CD8-positive, alpha-beta memory T cell (primary cell): ENCODE measurements around the gene TSSK2. TPM values are rescaled to one million over a fixed set of nuclear protein-coding genes. Genes with fewer than 3 reads are reported as not detected.

Experiments used
- CTCF ChIA-PET: fragments of 350-600 bp; sonication (Branson Sonifier 250); formaldehyde crosslinking; loops from one replicate; lab custom pipeline; 2021; ENCODE audit warnings: antibody characterized with exemption; lab: Charles Lee
- POLR2A ChIA-PET: fragments of 350-600 bp; sonication (Branson Sonifier 250); formaldehyde crosslinking; loops from one replicate; lab custom pipeline; 2021; ENCODE audit warnings: antibody characterized with exemption; lab: Charles Lee
- DNase-seq, 5 donors: peaks; one replicate each; pipeline versions ENCODE4 v3.0.0 to v3.0.0-alpha.2; 2020 to 2022; ENCODE audit warnings: mixed read lengths in 1 of 5
- H3K27ac ChIP-seq: one replicate; pipeline ENCODE4 v1.7.0; 2013; ENCODE audit warnings: low read depth, mild to moderate bottlenecking, low read length, moderate library complexity
- H3K27me3 ChIP-seq: 2 replicates; pipeline ENCODE4 v1.7.0; 2013; ENCODE audit warnings: low read length, mild to moderate bottlenecking; ENCODE audit not compliant: insufficient read depth, poor library complexity, severe bottlenecking
- H3K36me3 ChIP-seq: 2 replicates; pipeline ENCODE4 v1.7.0; 2013; ENCODE audit warnings: mild to moderate bottlenecking, low read length, moderate library complexity; ENCODE audit not compliant: insufficient read depth
- H3K4me1 ChIP-seq: 2 replicates; pipeline ENCODE4 v1.7.0; 2013; ENCODE audit warnings: mild to moderate bottlenecking, low read length, moderate library complexity; ENCODE audit not compliant: insufficient read depth
- H3K4me3 ChIP-seq: 2 replicates; pipeline ENCODE4 v1.7.0; 2013; ENCODE audit warnings: mild to moderate bottlenecking, low read length
- H3K9me3 ChIP-seq: 2 replicates; pipeline ENCODE4 v1.7.0; 2013; ENCODE audit warnings: mild to moderate bottlenecking, low read length
- H3K27ac Mint-ChIP-seq, 8 donors: one replicate each; pipeline ENCODE4 v1.8.0; 2020 to 2021; ENCODE audit warnings: mixed read lengths in 8 of 8, mild to moderate bottlenecking in 6 of 8, inconsistent platforms in 3 of 8, moderate library complexity in 3 of 8
- H3K27me3 Mint-ChIP-seq, 2 donors: one replicate each; pipeline ENCODE4 v1.8.0; 2020 to 2021; ENCODE audit warnings: mixed read lengths in 2 of 2, mild to moderate bottlenecking in 1 of 2, moderate library complexity in 1 of 2
- H3K36me3 Mint-ChIP-seq, 3 donors: one replicate each; pipeline ENCODE4 v1.8.0; 2020 to 2021; ENCODE audit warnings: mixed read lengths in 3 of 3, inconsistent platforms in 1 of 3, mild to moderate bottlenecking in 1 of 3
- H3K4me1 Mint-ChIP-seq, 3 donors: one replicate each; pipeline ENCODE4 v1.8.0; 2020 to 2021; ENCODE audit warnings: mixed read lengths in 3 of 3, inconsistent platforms in 1 of 3, mild to moderate bottlenecking in 1 of 3
- H3K4me3 Mint-ChIP-seq, 7 donors: one replicate each; pipeline ENCODE4 v1.8.0; 2020 to 2021; ENCODE audit warnings: mixed read lengths in 7 of 7, mild to moderate bottlenecking in 6 of 7, moderate library complexity in 4 of 7, inconsistent platforms in 2 of 7
- H3K9me3 Mint-ChIP-seq, 5 donors: one replicate each; pipeline ENCODE4 v1.8.0; 2020 to 2022; ENCODE audit warnings: mixed read lengths in 5 of 5, mild to moderate bottlenecking in 3 of 5, moderate library complexity in 2 of 5, inconsistent platforms in 1 of 5
- polyA plus RNA-seq: library from polyadenylated mRNA; unstranded; fragments of 300-500 nt; fragmentation: Illumina TruSeq; gene quantifications from one replicate; pipeline ENCODE4 v1.2.3, GENCODE V29; 2021
- total RNA-seq, 2 experiments: library from RNA; stranded (reverse); gene quantifications; one replicate each; pipeline ENCODE4 v1.2.3, GENCODE V29; 2021

TSSK2 gene
- total and polyA plus RNA-seq, 3 experiments from 2014 or later = not detected

DNA sequence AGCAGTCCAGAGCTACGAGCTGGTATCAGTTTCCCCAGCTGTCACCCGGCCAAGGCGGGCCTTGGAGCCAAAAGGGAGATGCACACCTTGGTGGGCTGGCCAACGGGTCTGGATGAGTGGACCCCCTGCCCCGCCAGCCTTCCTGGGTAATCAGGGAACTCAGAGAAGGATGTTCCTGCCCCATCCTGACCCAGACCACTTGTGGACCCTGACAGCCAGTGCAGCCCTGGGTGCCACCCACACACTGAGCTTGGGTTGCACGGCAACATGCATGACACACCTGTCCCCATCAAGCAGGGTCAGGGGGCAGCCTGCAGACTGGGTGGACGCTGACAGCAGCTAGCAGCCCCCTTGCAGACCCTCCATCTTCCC lies 38.8 kb downstream of the TSSK2 start:
- Mint-ChIP-seq H3K4me3 (peak overlapping the region; percentile 92 to 95 (median 94)), H3K36me3 (peaks cover 0 to 11% (median 0%) of the 10 kb centered on the region in 3 donors), H3K9me3 (no peaks in the 10 kb centered on the region), H3K27ac (peak overlapping the region in 2 of 8 donors; percentile 6 to 94), H3K4me1 (peaks cover 23 to 47% (median 25%) of the 10 kb centered on the region in 3 donors), H3K27me3 (peaks cover 33 to 38% of the 10 kb centered on the region in 2 donors)
- POLR2A ChIA-PET = no interaction called here
- Histone ChIP-seq H3K4me3 (peak overlapping the region; percentile 25), H3K27me3 (peaks cover 26% of the 10 kb centered on the region), H3K4me1 (peaks cover 34% of the 10 kb centered on the region), H3K9me3 (no peaks in the 10 kb centered on the region), H3K36me3 (peaks cover 5% of the 10 kb centered on the region), H3K27ac (no peak overlapping the region)
- no peak for DNase-seq
- CTCF ChIA-PET = no interaction called here

DNA sequence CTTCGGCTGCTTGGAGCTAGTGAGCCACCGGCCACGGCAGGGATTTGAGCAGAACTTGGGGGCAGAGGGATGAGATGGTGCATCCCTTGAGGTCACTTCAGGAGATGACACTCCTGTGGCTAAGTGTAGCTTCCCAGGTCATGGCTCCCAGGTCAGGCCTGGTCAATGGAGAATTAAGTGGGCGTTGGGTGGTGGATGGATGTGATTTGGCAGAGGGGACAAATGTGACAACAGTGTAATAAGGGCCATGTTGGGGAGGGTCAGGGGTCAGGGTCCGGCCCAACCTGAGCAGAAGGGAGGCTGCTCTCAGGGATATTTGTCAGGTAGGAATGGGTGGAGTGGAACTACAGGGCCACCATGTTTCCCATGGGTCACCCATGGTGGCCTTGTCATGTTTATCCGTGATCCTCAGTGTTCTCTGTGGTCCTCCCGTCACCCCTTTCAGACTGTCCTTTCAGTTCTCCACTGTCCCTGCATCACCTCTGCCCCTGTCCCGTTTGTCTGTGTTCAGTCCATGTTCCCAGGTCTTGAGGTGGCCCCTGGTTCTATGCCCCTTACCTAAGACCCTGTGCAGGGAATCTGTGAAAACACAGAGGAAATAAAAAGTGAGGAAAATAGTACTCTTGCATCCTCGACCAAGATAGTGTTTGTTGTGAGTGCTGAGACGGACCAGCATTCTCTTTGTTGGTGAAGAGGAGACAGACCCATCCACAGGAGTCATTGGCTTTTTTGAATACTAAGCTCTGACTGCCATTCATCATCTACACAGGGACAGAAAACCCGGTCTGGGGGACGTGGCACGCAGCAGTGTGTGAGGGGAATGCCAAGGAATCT lies 41.3 kb downstream of the TSSK2 start:
- Mint-ChIP-seq H3K4me3 (peak overlapping the region; percentile 92 to 95 (median 94)), H3K27me3 (peaks cover 18 to 27% of the 10 kb centered on the region in 2 donors), H3K27ac (peak overlapping the region; percentile 65 to 97 (median 93)), H3K4me1 (peaks cover 23 to 59% (median 25%) of the 10 kb centered on the region in 3 donors), H3K36me3 (peaks cover 0 to 11% (median 0%) of the 10 kb centered on the region in 3 donors), H3K9me3 (no peaks in the 10 kb centered on the region)
- POLR2A ChIA-PET = interaction anchor here (0.6 kb wide), 1 partner anchor 9 kb away, joined by 3 read pairs; no protein-coding TSS in a partner anchor
- Histone ChIP-seq H3K27ac (peak overlapping the region; percentile 97), H3K9me3 (no peaks in the 10 kb centered on the region), H3K4me1 (peaks cover 37% of the 10 kb centered on the region), H3K36me3 (peaks cover 5% of the 10 kb centered on the region), H3K27me3 (peaks cover 26% of the 10 kb centered on the region), H3K4me3 (peak overlapping the region; percentile 93)
- CTCF ChIA-PET = no interaction called here
- DNase-seq = no peak

DNA sequence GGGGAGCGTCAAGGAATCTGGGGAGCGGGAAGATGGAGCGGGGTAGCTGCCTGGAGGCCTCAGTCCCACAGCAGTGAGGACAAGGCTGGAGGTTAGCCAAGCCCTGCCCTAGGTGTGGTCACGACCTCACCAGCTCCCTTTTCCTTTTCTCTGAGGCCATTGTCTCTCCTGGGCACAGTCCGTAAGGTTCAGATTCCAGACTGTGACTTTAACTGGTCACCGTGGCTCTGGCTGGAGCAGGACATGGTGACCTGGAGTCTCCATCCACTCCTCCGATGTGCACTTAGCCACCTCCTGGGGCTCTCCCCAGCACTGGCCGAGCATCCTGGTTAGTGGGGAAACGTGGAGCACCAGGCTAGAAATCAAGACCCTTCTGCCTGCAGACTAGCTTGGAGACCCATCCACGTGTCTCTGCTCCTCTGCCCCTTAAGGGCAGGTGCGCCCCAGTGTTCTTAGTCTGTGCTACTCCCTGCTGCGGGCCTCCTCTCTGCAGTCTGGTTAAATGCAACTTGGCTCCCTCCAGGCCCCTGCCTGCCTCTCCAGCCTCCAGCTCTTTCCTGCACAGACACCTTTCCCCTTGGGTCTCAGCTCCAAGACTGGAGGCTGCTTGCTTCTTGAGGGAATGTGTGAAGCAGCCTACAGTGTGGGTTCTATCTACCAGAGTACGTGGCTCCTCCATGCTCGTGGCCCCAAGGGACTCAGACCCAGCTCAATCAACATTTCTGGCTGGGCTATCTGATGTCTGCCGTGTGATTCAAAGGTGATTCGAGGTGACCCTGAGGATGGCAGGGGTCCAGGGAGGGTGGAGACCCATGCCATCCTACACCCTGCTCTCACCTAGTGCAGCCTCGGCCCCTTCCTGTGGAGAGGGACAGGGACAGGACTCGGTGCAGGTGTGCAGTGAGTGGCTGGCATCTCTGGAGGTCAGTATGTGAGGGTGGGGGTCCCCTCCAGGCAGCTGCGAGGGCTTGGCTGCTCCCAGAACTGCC lies 42.2 kb downstream of the TSSK2 start:
- Mint-ChIP-seq H3K27ac (peak overlapping the region; percentile 65 to 97 (median 93)), H3K27me3 (peaks cover 11 to 17% of the 10 kb centered on the region in 2 donors), H3K9me3 (no peaks in the 10 kb centered on the region), H3K4me1 (peaks cover 23 to 58% (median 25%) of the 10 kb centered on the region in 3 donors), H3K4me3 (peak overlapping the region; percentile 79 to 95 (median 93)), H3K36me3 (peaks cover 0 to 11% (median 0%) of the 10 kb centered on the region in 3 donors)
- DNase-seq = no peak
- H3K9me3 ChIP-seq = no peaks in the 10 kb centered on the region
- ChIA-PET POLR2A (interaction anchor here (0.6 kb wide), 1 partner anchor 8 kb away, joined by 3 read pairs; no protein-coding TSS in a partner anchor), CTCF (no interaction called here)
- peak overlapping the region; percentile 93 for H3K4me3 ChIP-seq
- peaks cover 5% of the 10 kb centered on the region for H3K36me3 ChIP-seq
- peaks cover 37% of the 10 kb centered on the region for H3K4me1 ChIP-seq
- H3K27ac ChIP-seq = peak overlapping the region; percentile 97
- peaks cover 18% of the 10 kb centered on the region for H3K27me3 ChIP-seq

DNA sequence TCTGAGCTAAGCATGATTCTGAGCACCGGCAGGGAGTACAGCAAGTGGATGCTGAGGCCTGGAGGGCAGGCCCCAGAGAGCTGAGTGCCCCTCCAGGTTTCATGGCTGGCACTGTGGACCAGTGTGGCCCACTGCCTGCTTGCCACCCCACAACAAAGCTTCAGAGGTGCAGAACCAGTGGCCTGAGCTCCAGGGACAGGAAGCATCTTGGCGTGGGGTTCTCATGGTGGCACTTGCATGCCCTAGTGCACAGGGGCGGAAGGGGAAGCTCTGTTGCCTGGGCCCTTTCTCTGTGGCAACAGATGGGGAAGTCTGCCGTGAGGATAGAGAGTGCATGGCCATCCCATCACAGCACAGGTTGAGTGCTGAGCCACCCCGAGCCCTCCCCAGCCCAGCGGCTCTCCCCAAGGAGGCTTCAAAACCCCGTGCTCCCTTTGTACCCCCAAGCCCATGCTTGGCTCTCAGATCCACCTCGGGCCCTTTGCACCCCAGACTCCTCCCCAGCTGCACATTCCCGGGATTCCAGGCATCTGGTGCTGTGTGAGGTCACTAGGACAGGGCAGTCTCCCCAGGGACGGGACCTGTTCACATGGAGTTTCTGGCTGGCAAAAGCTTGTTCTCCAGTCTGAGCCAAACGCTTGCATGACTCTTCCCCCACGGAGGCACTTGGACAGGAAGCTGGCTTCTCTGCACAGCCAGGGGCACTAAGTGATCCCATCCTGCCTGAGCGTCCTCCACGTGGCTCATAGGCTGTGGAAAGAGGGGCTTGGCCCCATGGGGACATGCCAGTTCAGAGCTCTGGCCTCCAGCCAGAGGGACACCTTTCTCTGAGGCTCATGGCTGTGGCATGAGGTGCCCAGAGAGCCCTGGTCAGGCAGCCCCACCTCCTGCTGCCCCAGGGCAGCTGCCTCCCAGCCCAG lies 43.3 kb downstream of the TSSK2 start:
- H3K9me3 Mint-ChIP-seq = no peaks in the 10 kb centered on the region
- peaks cover 0 to 14% (median 0%) of the 10 kb centered on the region in 3 donors for H3K36me3 Mint-ChIP-seq
- peaks cover 24 to 53% (median 28%) of the 10 kb centered on the region in 3 donors for H3K4me1 Mint-ChIP-seq
- Histone ChIP-seq H3K36me3 (peaks cover 5% of the 10 kb centered on the region), H3K27ac (no peak overlapping the region), H3K4me3 (no peak overlapping the region), H3K9me3 (no peaks in the 10 kb centered on the region), H3K4me1 (peaks cover 40% of the 10 kb centered on the region), H3K27me3 (peaks cover 8% of the 10 kb centered on the region)
- peak overlapping the region in 2 of 7 donors; percentile 32 to 94 for H3K4me3 Mint-ChIP-seq
- POLR2A ChIA-PET = no interaction called here
- DNase-seq = no peak
- CTCF ChIA-PET = interaction anchor here (1.5 kb wide), 1 partner anchor 30 kb away, joined by 4 read pairs; the partner anchor contains the start of gene ESS2
- H3K27ac Mint-ChIP-seq = peak overlapping the region in 3 of 8 donors; percentile 1 to 94 (median 71)
- peaks cover 3 to 7% of the 10 kb centered on the region in 2 donors for H3K27me3 Mint-ChIP-seq

DNA sequence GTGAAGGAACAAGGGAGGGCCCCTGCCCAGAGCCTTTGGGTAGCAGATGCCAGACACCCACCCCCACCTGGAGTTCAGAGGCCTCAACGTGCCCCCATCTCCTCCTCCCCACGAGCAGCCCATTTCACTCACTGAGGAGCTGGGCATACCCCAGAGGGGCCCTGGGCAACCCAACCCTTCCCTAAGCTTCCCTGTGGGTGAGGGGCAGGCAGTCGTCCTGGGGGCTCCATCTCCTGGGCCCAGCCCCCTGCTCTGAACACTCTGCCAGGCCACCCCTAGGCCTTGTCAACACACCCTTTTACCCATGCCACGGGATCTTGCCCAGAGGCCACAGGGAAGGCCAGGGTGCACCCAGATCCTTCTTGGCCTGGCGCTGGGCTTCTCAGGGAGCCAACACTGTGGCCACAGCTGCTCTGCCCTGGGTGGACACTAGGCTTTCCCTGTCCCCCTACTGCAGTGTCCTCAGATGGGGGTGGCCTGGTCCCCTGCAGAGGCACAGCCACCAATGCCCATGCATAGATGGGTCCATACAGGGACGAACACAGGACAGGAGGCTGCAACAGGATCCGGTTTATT lies 44.0 kb downstream of the TSSK2 start:
- H3K4me1 Mint-ChIP-seq = peaks cover 24 to 52% (median 29%) of the 10 kb centered on the region in 3 donors
- peaks cover 3 to 4% of the 10 kb centered on the region in 2 donors for H3K27me3 Mint-ChIP-seq
- peak overlapping the region in 2 of 7 donors; percentile 19 to 61 for H3K4me3 Mint-ChIP-seq
- POLR2A ChIA-PET = no interaction called here
- DNase-seq = no peak
- H3K9me3 Mint-ChIP-seq = no peaks in the 10 kb centered on the region
- peaks cover 0 to 14% (median 0%) of the 10 kb centered on the region in 3 donors for H3K36me3 Mint-ChIP-seq
- H3K27me3 ChIP-seq = peaks cover under 1% of the 10 kb centered on the region
- H3K4me1 ChIP-seq = peaks cover 37% of the 10 kb centered on the region
- peak overlapping the region in 3 of 8 donors; percentile 5 to 60 (median 45) for H3K27ac Mint-ChIP-seq
- CTCF ChIA-PET = interaction anchor here (1.5 kb wide), 1 partner anchor 31 kb away, joined by 4 read pairs; the partner anchor contains the start of gene ESS2
- no peak overlapping the region for H3K4me3 ChIP-seq
- H3K36me3 ChIP-seq = peaks cover 5% of the 10 kb centered on the region
- H3K27ac ChIP-seq = no peak overlapping the region
- no peaks in the 10 kb centered on the region for H3K9me3 ChIP-seq

DNA sequence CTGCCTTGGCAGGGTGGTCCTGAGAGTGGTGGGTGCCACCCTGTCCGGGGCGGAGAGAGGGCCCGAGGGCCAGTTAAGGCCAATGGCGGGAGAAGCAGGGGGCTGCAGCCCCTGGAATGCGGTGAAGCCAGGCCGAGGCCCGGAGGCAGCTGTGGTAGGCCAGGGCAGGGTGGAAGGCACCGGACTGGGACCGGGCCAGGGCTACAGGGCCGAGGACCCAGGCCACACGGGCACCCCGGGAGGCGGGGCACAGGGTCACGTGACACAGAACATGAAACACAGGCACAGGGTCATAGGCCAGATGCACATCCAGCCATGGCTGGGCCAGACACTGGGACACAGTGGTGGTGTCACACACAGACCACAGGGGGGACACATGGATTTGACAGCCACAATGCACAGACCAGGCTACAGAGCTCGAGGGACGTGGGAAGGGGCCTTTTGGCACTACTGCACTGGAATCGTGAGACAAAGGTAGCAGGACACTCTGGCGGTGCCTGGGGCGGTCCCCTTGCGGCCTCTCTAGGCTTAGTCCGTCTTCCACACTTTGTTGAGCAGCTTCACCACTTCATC lies 44.6 kb downstream of the TSSK2 start:
- Histone ChIP-seq H3K27me3 (no peaks in the 10 kb centered on the region), H3K4me3 (no peak overlapping the region), H3K27ac (no peak overlapping the region), H3K9me3 (no peaks in the 10 kb centered on the region), H3K4me1 (peaks cover 32% of the 10 kb centered on the region), H3K36me3 (peaks cover 5% of the 10 kb centered on the region)
- ChIA-PET POLR2A (no interaction called here), CTCF (interaction anchor here (1.5 kb wide), 1 partner anchor 31 kb away, joined by 4 read pairs; the partner anchor contains the start of gene ESS2)
- no peaks in the 10 kb centered on the region for H3K9me3 Mint-ChIP-seq
- peaks cover 0 to 14% (median 0%) of the 10 kb centered on the region in 3 donors for H3K36me3 Mint-ChIP-seq
- H3K27me3 Mint-ChIP-seq = no peaks in the 10 kb centered on the region
- peak overlapping the region; percentile 17 to 64 (median 30) for H3K4me3 Mint-ChIP-seq
- H3K27ac Mint-ChIP-seq = peak overlapping the region in 5 of 8 donors; percentile 14 to 82 (median 58)
- DNase-seq = no peak
- H3K4me1 Mint-ChIP-seq = peaks cover 19 to 46% (median 25%) of the 10 kb centered on the region in 3 donors
